Activated T-helper 9 cell treated with anti-CD3 and anti-CD28 coated beads, Interleukin-2, amount 50 U/mL, for 16 hours (primary cell): ENCODE measurements around the gene PEDS1.
A peak's percentile ranks its signal among the peaks of the same experiment; 100 is the strongest.
"Not testable (repeated sequence)": the region's sequence is repeated elsewhere in the genome, so short reads cannot be mapped to it uniquely, and the experiment has no call there.

Experiments used
- DNase-seq: peaks from one replicate; pipeline ENCODE4 v3.0.0-alpha.2; 2020; ENCODE audit warnings: low read depth

The PEDS1 gene

GRCh38 chr20:50153500-50154377 is at the start of gene PEDS1:
PEDS1 (minus strand) TSS chr20:50153723; CDS start chr20:50153637, 86 bp downstream.
- peak; percentile 78 for DNase-seq

DNA sequence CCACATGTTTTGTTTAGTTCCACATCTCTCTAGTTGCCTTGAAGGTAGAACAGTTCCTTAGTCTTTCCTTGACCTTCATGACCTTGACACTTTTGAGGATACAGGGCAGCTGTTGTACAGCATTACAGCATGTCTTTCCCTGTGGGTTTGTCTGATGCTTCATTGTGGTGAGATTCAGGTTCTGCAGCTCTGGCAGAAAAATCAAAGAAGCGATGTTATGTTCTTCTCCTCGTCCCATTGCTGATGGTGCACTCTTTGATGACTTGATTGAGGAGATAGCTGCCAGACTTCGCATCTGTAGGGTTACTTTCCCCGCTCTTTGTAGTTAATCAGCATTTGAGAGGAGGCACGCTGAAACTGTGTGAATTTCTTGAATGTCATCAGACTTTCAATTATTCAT is 49.2 kb upstream of the PEDS1 start:
- no peak for DNase-seq

DNA sequence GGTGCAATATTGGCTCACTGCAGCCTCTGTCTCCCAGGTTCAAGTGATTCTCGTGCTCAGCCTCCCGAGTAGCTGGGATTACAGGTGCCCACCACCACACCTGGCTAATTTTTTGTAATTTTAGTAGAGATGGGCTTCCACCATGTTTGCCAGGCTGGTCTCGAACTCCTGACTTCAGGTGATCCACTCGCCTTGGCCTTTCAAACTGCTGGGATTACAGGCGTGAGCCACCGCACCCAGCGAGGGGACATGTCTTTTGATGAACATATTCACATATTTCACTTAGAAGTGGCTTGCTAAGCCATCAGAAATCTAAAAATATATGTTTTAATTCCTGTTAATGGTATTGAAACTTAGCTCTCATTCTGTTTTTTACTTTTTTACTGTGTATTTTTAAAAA is 48.2 kb upstream of the PEDS1 start:
- DNase-seq: not testable (repeated sequence)

DNA sequence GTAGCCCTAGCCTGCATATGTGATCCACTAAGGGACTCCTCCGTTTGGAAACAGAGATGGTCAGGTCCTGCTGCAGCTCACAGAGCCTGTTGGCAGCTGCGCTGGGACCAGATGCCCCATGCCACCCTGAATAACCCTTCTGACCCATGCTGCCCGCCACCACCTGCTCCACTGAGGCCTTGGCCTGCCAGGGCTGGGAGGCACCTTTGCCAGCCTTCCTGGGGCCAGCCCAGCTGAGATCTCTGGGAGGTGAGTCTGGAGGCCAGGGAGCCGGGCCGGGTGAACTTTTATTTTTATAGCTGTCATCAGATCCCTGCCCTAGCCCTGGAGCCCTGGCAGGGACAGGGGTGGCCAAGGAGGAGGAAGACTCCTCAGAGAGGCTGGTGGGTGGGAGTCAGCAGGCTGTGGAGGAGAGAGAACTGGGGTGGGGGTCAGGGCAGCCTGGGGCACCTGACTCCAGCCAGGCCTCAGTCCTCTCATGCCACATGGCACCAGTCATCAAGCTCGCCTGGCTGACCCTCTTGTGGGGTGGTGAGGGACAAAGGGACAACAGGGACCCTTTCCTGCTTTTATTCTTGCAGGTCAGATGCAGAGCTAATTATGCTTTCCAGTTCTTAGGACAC is 47.1 kb upstream of the PEDS1 start:
- no peak for DNase-seq

DNA sequence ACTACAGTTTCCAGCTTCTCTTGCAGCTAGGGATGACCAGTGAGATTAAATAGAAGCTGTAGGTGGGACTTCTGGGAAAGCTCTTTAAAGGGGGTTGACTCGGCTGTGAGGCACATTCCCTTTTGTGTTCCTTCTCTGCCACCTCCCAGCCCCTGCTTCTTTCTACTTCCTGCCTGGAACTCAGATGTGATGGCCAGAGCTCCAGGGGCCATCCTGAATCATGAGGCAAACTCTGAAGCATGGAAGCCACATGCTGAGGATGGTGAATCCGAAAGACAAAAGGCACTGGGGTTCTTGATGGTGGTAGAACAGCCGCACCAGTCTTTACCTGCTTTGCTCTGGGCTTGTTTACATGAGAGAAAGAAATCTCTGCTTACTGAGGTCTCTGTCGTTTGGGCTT is 46.2 kb upstream of the PEDS1 start:
- DNase-seq: no peak

- DNase-seq: no peak
Observed at GRCh38 chr20:50198716-50199115, 45.2 kb upstream of the PEDS1 start.

DNA sequence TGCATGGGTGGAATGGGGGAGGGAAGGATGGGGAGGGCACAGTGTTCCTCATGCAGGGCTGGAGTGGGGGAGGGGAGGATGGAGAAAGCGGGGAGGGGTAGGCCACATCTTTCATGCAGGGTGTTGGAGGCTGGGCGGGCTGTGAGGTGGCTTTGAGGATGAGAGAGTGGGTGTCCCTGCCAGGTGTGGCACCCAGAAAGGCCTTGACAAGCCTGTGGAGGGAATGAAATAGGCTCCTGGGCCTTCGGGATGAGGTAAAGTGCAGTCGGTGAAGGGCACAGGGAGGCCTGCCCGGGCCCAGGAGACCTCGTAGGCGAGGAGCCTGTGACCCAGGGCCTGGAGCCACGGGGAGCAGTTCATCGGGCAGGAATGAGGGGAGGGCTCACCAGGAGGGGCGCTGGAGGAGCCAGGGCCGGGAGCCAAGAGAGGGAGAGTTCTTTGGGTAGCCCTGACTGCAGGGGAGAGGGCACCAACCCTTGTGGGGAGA is 44.7 kb upstream of the PEDS1 start:
- DNase-seq: no peak

DNA sequence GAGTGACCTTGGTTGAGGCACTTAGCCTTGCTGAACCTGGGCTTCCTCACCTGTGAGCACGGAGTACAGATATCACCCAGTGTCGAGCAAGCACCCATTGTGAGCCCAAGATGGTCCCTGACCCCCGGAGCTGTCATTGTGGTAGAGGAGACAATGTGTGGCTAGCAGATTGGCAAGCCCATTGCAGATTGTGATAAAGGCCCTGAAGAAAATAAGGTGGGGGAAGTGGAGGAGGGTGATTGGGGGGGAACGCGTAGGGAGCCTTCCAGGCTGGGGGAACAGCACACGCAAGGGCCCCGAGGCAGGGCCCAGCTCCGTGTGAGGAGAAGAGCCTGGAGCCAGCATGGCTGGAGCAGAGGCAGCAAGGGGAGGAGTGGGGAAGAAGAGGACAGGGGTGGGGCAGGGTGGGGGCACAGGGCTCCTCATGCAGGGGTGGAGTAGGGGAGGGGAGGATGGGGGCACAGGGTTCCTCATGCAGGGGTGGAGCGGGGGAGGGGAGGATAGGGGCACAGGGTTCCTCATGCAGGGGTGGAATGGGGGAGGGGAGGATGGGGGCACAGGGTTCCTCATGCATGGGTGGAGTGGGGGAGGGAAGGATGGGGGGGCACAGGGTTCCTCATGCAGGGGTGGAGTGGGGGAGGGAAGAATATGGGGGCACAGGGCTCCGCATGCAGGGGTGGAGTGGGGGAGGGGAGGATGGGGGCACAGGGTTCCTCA is 44.1 kb upstream of the PEDS1 start:
- no peak for DNase-seq

DNA sequence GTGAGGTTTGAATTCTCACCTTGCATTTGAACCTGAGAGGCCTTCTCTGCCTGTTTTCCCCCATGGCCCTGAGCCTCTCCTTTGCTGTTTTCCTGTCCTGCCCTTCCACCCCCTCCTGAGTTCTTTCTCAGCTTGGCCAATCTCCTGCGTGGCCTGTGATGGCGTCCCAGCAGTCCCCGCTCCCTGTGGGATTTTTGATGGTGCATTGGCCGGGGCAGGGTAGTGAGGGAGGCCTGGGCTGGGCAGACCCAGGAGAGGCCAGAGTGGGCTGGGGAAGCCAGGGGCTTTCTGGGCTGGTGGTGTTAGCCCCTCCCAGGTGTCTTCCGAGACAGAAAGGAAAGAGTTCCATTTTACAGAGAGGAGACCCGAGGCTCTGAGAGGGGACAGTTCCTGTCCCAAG is 43.4 kb upstream of the PEDS1 start:
- no peak for DNase-seq

- DNase-seq: no peak
Observed at GRCh38 chr20:50196248-50196647, 42.7 kb upstream of the PEDS1 start.

- DNase-seq: no peak
Observed at GRCh38 chr20:50195524-50196120, 42.1 kb upstream of the PEDS1 start.

DNA sequence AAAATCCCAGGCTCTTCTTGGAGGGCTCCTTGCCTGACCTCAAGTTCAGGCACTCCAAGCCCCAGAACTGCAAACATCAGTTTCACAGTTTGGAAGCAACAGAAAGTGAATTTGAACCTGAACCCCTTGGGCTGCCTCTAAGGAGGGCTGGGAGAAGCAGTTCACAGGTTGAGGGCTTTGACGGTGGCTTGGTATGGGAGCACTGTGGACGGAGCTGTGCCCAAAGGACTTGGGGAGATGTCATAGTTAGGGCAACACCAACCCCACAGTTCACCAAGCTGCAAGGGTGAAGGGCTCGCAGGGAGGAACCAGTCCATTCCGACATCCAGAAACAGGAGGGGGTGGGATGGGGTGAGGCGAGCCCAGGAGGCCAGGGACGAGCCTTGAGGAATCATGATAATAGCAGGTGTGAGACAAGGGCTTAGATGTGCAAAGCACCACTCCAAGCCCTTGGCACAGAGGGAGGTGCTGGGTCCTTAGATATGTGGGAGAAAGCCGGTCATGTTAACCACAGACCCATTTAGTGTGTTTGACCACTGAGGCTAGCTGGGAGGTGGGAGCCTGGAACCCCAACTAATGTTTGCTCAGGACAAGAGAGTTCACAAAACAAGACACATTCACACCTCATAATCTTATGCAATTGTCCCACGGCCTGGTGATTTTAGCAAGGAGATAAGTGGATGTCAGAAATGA is 41.5 kb upstream of the PEDS1 start:
- no peak for DNase-seq

- DNase-seq: no peak
Observed at GRCh38 chr20:50194422-50194830, 40.9 kb upstream of the PEDS1 start.

- no peak for DNase-seq
Observed at GRCh38 chr20:50193836-50194421, 40.4 kb upstream of the PEDS1 start.

DNA sequence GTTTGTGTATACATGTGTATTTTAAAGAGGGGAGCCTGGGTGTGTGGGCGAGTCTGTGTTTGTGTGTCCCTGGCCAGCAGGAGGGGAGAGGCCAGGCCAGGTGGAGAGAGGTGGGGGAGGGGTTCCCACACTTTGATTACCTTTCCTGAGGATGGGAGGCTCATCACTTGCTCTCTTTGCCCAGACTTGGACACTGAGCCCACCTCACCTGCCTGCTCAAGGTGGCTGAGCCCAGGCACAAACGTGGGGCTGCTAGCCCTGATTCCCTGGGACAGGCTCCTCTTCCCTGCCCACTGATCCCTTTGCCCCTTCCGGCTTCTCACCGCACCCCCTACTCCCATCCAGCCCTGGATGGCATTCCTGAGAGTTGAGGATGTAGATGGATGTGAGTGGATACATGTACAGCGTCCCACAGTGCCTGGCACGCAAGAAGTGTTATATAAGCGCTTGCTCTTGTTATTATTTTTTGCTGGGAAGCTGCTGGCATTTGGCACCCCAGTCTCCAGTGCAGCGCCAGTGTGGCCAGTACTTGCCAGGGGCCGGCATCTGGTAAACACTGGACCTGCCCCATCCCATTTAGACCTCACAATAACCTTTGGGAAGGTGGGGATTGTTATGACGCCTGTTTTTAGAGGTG is 39.8 kb upstream of the PEDS1 start:
- DNase-seq: no peak

- DNase-seq: peak; percentile 81
Observed at GRCh38 chr20:50192364-50193198, 39.1 kb upstream of the PEDS1 start.

DNA sequence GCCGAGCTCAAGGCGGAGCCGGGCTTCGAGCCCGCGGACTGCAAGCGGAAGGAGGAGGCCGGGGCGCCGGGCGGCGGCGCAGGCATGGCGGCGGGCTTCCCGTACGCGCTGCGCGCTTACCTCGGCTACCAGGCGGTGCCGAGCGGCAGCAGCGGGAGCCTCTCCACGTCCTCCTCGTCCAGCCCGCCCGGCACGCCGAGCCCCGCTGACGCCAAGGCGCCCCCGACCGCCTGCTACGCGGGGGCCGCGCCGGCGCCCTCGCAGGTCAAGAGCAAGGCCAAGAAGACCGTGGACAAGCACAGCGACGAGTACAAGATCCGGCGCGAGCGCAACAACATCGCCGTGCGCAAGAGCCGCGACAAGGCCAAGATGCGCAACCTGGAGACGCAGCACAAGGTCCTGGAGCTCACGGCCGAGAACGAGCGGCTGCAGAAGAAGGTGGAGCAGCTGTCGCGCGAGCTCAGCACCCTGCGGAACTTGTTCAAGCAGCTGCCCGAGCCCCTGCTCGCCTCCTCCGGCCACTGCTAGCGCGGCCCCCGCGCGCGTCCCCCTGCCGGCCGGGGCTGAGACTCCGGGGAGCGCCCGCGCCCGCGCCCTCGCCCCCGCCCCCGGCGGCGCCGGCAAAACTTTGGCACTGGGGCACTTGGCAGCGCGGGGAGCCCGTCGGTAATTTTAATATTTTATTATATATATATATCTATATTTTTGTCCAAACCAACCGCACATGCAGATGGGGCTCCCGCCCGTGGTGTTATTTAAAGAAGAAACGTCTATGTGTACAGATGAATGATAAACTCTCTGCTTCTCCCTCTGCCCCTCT is 38.2 kb upstream of the PEDS1 start:
- peak; percentile 59 for DNase-seq

DNA sequence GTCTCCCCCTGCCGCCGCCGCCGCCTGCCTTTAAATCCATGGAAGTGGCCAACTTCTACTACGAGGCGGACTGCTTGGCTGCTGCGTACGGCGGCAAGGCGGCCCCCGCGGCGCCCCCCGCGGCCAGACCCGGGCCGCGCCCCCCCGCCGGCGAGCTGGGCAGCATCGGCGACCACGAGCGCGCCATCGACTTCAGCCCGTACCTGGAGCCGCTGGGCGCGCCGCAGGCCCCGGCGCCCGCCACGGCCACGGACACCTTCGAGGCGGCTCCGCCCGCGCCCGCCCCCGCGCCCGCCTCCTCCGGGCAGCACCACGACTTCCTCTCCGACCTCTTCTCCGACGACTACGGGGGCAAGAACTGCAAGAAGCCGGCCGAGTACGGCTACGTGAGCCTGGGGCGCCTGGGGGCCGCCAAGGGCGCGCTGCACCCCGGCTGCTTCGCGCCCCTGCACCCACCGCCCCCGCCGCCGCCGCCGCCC is 37.6 kb upstream of the PEDS1 start:
- DNase-seq: peak; percentile 50
